DMS153 (cell line): Measurements from ENCODE around the gene SSR1.
"Not testable (repeated sequence)": the region's sequence is repeated elsewhere in the genome, so short reads cannot be mapped to it uniquely, and the experiment has no call there.

Experiments used
- DNase-seq: peaks from one replicate; lab custom pipeline; 2025; lab: John Stamatoyannopoulos, UW

Gene SSR1

GRCh38 chr6:7312616-7313504 lies at the start of gene SSR1:
Gene SSR1 (minus strand): TSS chr6:7313199. CDS start chr6:7313120, 79 bp downstream.
- DNase-seq: peak; percentile 86

- not testable (repeated sequence) for DNase-seq
These were observed 38.9 kb upstream of the SSR1 start for GRCh38 chr6:7351916-7352315.

GRCh38 chr6:7350591-7350990 lies 37.6 kb upstream of the SSR1 start:
- not testable (repeated sequence) for DNase-seq

GRCh38 chr6:7347551-7347997 lies 34.6 kb upstream of the SSR1 start:
- DNase-seq: not testable (repeated sequence)

DNA sequence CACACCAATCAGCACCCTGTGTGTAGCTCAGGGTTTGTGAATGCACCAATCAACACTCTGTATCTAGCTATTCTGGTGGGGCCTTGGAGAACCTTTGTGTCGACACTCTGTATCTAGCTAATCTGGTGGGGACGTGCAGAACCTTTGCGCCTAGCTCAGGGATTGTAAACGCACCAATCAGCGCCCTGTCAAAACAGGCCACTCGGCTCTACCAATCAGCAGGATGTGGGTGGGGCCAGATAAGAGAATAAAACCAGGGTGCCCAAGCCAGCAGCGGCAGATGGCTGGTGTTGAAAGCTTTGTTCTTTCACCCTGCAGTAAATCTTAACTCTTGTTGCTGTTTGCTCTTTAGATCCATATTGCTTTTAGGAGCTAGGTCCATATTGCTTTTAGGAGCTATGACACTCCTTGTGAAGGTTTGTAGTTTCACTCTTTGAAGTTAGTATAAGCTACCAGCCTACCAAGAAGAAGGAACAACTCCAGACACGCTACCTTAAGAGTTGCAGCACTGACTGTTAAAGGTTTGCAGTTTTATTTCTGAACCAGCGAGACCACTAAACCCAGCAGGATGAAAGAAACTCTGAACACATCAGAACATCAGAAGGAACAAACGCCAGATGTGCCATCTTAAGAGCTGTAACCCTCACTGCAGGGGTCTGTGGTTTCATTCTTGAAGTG lies 31.9 kb upstream of the SSR1 start:
- not testable (repeated sequence) for DNase-seq

DNA sequence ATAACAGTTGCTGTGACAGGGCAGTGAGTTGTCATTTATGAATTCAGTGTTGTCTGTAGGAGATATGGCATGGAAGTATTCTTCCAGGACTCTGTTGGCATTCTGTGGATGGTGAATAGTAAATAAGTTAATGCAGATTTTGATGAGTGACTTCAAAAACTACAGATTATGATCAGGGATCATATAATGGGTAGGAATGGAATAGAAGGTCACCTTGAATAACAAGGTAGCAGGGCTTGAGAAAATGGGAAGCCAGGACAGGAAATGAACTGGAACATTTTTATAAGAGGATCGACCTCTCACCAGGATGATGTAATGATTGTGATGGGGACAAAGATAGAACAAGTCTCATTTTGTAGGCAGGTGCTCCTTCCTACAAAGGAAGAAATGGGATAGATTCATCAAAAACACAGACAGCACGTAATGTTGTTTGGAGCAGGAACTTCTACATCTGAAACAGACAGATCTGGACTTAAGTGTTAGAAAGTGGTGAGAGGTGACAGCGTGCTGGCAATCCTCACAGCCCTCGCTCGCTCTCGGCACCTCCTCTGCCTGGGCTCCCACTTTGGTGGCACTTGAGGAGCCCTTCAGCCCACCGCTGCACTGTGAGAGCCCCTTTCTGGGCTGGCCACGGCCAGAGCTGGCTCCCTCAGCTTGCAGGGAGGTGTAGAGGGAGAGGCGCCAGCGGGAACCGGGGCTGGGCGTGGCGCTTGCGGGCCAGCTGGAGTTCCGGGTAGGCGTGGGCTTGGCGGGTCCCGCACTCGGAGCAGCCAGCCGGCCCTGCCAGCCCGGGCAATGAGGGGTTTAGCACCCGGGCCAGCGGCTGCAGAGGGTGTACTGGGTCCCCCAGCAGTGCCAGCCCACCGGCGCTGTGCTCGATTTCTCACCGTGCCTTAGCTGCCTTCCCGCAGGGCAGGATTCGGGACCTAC lies 30.8 kb upstream of the SSR1 start:
- no peak for DNase-seq

GRCh38 chr6:7341989-7342742 lies 29.2 kb upstream of the SSR1 start:
- no peak for DNase-seq

DNA sequence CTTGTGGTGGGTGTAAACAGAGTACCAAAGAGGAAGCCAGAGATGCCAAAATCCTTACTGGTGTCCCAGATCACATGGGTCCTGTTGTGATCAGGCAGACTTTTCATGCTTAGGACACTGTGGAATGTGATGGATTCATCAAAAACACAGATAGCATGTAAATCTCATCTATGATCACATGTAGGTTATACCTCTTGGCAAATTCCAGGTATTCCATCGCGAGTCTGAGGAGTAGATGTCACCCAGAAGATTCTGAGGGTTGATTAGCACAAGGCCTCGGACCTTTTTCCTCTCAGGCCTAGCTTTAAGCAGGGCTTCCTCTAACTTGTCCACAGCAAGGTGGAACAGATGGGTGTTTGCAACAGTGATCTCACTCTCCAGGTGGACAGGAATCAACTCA lies 28.3 kb upstream of the SSR1 start:
- no peak for DNase-seq

DNA sequence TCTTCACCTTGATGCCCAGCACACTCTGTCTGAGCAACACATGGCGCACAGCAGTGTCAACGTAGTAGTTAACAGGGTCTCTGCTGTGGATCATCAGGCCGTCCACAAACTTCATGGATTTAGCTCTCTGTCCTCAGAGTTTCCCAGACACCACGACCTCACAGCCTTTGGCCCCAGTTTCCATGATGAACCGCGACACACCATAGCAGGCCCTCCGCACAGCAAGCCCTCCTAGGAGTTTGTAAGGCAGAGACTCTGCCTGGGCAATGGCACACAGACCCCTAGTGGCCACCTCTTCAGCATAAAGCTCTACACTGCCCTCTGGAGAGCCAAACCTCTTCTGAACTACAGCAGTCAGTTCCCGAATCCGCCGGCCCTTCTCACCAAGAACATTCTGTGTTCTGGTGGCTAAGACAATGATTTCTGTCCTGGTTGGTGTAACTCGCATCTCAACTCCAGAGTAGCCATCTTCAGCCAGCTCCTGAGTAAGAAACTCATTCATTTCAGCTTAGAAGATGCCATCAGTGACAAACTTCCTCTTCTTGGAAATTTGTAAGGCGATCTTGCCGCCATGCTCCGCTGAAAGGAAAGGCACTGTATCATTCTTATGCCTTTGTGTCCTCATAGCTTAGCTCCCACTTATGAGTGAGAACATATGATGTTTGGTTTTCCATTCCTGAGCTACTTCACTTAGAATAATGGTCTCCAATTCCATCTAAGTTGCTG lies 26.2 kb upstream of the SSR1 start:
- DNase-seq: not testable (repeated sequence)

- no peak for DNase-seq
These were observed 25.0 kb upstream of the SSR1 start for GRCh38 chr6:7338031-7338430.

DNA sequence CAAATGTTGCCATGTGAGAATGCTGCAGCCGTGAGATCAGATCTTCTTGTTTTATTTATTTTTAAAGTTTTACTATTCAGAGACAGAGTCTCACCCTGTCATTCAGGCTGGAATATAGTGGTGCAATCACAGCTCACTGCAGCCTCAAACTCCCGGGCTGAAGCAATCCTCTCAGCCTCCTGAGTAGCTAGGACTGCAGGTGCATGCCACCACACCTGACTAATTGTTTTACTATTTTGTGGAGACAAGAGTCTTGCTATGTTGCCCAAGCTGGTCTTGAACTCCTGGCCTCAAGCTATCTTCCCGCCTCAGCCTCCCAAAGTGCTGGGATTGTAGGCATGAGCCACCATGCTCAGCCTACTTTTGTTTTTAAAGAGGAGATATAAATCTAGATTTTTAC lies 22.5 kb upstream of the SSR1 start:
- no peak for DNase-seq

- DNase-seq: no peak
These were observed 21.7 kb upstream of the SSR1 start for GRCh38 chr6:7334685-7335084.

DNA sequence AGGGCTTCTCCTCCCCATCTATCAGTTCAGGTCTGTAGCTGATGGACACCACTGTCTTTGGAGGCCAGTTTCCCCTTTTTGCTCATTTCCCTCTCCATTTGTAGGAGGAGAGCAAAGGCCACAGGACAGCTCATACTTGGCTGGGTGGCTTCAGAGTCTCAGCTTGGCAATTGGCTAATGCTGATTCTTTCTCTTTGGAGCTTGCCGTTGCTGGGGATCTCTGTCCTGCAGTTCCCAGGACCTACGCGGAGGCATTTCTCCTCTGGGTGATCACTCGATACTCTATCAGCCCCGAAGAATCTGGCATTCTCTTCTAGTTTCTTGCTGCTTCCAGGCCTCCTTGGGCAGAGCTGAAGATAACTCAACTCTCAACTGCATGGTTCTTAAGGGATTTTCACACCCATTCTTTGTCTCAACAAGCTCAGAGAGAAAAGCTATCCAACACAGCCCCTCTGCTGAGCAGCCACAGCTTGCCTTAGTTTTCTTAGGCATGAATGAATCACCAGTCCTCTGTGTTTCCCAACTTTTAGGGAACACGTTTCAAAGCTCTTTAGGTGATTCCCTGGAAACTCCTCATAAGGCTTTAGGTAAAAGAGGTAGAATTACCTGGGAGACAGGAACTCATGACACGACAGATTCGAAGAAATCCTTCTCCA lies 19.2 kb upstream of the SSR1 start:
- no peak for DNase-seq

- DNase-seq: no peak
These were observed 18.5 kb upstream of the SSR1 start for GRCh38 chr6:7331452-7331851.

DNA sequence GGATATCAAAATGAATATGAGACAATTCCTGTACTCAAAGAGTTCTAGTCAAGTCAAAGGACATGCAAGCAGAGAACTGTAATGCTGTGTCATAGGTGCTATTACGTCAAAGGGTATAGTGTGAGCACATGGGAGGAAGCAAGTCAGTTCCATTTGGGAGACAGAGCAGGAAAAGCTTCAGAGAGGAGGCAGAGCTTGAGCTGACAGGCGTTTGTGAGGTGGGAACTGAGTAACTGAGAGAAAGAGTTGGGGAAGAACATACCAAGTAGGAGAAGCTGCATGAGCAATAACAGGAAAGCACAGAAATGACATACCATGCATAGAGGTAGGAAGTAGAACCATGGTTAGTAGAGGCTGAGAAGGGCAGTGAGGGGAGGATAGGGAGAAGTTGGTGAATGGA lies 15.2 kb upstream of the SSR1 start:
- no peak for DNase-seq

- no peak for DNase-seq
These were observed 12.8 kb upstream of the SSR1 start for GRCh38 chr6:7325750-7326149.

- no peak for DNase-seq
These were observed 11.5 kb upstream of the SSR1 start for GRCh38 chr6:7324520-7324919.

GRCh38 chr6:7323074-7323473 lies 10.1 kb upstream of the SSR1 start:
- no peak for DNase-seq

GRCh38 chr6:7321866-7322265 lies 8.9 kb upstream of the SSR1 start:
- DNase-seq: not testable (repeated sequence)

DNA sequence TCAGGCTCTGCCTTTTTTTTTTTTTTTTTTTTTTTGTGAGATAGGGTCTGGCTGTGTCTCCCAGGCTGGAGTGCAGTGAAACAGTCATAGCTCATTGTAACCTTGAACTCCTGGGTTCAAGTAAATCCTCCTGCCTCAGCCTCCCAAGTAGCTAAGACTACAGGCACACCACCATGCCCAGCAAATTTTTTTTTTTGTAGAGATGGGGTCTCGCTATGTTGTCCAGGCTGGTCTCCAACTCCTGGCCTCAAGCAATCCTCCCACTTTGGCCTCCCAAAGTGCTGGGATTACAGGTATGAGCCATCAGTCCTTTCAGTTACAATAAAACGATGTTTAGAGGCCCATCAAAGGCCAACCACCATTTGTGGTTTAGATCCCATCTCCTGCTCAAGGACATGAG lies 6.4 kb upstream of the SSR1 start:
- not testable (repeated sequence) for DNase-seq
